Activated CD8-positive, alpha-beta memory T cell treated with anti-CD3 and anti-CD28 coated beads, Interleukin-2, amount 50 U/mL, for 24 hours (primary cell): Measurements from ENCODE around the gene NKTR.

ENCODE experiments used
- DNase-seq: peaks from one replicate; pipeline ENCODE4 v3.0.0-alpha.2; 2020; ENCODE audit errors: extremely low read depth

NKTR gene

DNA sequence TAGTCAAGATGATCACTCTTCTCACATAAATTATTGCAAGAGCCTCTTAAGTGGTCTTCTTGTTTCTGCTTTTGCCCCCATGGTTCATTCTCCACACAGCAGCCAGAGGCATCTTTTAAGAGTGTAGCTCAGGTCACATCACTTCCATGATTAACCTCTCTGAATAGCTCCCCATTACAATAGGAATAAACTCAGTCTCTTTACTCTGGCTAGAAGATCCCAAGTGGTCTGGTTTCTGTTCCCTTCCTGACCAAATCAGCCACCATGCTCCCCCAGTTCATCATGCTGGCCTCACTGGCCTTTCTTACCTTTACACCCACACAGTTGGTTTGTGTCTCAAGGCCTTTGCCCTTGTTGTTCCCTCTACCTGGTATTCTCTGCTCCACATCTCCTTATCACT lies 93.9 kb downstream of the NKTR start:
- no peak for DNase-seq

DNA sequence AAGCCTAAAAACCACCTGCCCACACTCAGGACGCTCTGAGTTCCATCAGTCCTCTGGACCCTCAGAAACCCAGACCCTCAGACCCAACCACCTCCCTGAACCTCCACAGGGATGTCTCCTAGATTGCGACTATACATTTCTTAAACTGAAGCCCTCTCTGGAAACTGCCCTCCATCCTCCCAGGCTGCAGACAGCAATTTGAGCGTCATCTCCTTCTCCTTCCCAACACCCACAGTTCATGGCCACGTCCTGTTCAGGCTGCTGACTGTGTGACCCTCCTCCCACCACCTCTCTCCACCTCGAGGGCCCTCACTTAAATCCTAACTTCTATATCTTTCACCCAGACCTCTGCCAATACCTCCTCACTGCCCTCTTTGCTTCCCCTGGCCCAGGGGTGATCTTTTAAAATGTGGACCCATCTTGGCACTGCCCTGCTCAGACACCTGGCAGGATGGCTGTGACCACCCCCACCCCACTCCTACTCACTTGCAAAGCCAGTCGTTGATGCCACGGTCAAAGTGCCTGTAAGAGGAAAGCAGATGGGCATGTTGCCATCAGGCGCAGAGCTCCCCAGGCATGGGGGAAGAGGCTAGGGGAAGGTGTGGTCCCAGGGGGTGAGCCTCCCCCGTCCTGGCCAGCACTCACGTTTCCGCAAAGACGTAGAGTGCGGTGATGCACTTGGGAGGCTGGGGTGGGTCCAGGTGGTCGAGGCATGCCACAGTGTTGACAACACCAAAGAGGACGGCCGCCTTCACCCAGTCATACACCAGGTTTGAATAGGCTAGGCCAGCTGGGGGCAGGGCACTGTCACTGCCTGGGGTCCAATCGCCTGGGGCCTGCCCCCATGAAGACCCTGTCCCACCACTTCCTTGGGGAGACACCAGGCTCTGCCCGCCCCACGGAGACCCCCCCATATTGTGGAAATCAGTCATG lies 96.1 kb downstream of the NKTR start:
- DNase-seq, result no peak

DNA sequence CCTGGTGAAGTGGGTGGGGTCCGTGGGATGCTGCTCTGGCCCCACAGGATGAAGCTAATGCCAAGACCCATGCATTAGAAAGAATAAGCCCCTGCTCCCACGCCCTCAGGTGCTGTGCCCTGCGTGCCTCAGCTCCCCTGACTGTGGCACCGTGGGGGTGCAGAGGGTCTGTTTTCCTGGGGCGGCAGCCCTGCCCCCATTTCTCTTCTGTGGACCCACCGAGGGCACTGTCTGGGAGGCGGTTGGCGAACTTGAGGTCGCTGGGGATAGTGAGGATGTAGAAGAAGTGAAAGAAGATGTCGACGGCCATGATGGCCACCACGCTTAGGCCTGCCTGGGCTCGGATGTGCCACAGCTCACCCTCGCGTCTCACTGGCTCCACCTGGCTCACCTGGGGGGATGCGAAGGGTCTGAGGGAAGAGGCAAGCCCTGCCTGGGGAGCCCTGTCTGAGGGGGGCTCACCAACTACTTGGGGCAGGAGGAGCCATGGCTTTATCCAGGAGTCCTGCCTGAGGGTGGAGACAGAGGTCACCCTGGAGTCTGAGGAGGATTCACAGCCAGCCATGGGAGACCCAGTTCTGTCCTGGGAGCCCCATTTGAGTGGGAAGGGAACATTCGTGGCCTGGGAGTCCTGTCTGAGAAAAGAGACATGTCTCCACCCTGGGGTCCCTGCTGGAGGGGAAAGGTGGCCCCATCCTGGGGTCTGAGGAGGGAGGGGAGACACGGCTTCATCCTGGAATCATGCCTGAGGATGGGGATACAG lies 97.0 kb downstream of the NKTR start:
- no peak for DNase-seq
